GF-D8 (cell line): Measurements from ENCODE around the gene ASB13.

Source experiments
- DNase-seq: peaks from one replicate; lab custom pipeline; 2025; lab: John Stamatoyannopoulos, UW

Gene ASB13, protein sequence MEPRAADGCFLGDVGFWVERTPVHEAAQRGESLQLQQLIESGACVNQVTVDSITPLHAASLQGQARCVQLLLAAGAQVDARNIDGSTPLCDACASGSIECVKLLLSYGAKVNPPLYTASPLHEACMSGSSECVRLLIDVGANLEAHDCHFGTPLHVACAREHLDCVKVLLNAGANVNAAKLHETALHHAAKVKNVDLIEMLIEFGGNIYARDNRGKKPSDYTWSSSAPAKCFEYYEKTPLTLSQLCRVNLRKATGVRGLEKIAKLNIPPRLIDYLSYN

DNA sequence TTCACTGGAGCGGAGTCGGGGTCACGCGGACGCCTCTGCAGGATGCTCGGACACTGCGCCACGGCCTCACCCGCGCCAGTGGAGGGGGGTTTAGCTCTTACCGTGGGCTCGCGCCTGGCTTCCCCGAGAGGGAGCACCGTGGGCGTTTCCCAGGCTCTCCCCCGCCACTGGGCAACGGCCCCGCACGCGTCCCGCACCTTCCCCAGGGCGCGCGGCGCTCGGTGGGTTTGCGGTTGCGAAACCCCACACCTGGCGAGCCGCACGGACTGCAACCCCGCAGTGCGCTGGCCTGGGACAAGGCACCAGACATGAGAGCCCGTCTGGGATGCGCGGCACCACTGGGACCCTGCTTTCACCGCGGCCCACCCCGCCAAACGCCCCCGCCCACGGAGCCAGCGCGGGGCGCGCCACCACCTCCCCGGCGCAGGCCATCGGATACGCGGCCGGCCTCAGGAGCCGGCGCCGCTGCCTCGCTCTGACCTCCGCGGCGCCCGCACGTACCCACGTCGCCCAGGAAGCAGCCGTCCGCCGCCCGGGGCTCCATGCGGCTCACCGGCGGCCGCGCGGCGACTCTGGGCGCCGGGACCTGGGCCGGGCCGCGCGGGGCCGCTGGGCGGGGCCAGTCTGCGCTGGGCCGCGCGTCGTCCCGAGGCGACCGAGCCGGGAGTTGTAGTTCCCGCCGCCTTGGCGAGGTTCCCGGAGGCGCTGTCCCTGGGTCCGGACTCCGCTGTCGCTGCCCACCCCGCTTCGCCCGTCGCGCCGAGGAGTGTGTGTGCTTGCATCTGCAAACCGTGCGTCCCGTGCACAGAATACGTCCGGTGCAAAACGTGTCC lies at the start of gene ASB13:
ASB13 (minus strand) TSS at position 588 of the 833 bp plus-strand sequence; CDS start at position 544, 44 bp downstream.
- DNase-seq = peak; percentile 44

DNA sequence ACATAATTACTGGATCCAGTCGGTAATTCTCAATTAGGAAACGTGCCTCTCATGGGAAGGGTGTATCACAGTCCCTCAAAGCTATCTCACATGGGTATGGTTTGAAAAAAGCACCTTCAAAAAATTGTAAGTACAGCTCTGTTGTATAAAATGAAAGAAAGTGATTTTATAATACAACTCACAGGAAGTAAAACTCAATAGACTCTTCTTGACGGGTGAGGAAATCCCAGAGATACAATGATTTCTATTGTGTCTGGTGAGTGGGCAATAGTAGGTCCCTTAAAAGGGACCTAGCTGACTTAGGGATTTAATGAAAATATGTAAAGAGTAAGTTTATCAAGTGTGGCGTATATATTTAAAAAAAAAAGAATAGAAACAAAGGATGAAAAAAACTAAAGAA lies 45.2 kb upstream of the ASB13 start:
- no peak for DNase-seq

DNA sequence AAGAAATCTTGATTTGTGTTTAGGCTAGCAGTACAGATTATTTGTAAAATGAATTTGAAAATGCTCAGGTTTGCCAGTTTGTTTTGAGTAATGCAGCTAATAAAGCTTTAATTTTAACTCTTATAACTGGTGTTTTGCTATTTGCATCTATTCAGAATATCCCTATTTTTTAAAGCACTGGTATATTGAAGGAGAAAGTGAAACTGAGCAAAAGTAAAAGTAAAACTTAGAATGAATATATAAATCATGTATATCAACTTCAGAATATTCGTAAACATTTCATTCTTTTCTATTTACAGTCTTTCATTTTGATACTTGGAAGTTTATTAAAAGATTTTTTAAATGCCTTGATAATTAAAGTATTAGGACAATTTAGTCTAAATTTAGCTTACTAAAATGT lies 44.5 kb upstream of the ASB13 start:
- no peak for DNase-seq

DNA sequence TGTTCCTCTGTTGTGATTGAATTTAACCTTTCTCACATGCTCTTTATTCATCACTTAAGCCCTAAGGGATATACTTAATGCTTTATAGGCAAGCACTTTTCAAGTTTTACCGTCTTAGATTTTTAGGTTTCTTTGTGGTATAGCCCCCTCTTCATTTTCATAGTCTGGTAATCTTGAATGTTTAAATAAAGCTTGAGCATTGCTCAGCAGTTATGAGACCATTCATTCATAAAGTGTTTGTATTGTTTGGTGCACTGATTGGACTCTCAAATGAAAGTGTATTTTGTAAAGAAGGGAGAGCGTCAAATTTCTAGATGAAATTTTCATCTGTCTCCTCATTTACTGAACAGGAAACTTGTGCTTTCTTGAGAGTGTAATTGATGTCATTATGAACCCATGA lies 43.5 kb upstream of the ASB13 start:
- DNase-seq = no peak

DNA sequence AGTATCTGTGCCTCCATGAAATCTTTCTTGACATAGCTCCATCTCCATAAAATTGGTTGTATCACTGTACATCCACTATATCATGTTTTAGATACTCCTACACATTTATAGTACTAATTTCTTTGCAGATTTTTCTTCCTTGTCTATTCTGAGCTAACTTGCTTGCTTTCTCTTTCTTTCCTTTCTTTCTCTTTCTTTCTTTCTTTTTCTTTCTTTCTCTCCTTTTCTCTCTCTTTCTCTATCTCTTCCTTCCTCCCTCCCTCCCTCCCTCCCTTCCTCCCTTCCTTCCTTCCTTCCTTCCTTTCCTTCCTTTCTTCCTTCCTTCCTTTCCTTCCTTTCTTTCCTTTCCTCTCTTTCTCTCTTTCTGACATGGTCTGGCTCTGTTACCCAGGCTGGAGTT lies 42.0 kb upstream of the ASB13 start:
- no peak for DNase-seq

DNA sequence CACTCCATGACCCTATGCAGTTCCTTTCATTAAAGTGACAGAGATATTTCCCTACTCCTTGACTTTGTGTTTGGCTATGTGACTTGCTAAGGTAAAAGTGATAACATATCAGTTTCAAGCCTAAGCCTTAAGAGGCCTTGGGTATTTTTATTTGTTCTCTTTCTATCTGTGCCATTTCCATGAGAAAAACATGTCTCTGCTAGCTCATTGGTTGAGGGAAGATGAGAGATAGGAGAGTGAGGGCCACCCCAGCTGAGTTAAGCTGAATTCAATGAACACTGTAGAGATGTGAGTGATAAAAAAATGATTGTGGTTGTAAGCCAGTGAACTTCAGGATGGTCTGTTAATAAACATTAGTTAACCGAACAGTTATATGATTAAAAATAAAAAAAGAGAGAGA lies 31.7 kb upstream of the ASB13 start:
- no peak for DNase-seq

DNA sequence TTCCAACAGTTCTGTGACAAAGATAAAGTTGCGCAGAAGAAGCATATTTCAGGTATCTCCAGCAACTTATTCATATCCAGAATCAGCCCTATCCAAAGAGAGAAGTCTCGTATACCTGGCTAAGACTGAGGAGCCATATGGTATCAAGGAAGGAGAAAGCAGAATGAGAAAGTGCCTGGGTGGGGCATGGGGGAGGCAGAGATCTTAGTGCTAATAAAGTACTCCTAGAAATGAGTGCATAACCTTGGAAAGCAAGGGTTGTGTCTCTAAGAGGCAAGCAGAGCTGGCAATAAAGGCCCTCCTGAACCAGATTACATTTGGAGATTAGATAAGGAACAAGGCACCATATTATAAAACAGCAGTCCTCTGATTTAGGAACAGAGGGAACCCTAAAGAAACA lies 30.9 kb upstream of the ASB13 start:
- no peak for DNase-seq

DNA sequence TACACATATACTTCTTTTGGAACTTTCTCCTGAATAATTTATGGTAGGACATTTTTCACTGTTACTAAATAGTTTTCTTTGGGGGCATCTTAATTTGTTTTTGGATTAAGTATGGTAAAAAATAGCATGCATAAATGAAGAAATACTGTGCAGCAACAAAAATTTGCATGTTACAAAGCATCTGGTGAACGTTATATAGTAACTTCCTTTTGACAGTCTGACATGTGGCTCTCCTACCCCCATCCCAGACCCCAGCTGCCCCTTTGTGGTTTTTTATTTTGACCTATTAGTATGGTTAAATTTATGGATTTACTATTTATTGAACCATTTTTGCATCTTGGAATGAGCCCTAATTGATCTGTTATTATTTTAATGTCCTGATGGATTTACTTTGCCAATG lies 28.2 kb upstream of the ASB13 start:
- DNase-seq = peak; percentile 19

DNA sequence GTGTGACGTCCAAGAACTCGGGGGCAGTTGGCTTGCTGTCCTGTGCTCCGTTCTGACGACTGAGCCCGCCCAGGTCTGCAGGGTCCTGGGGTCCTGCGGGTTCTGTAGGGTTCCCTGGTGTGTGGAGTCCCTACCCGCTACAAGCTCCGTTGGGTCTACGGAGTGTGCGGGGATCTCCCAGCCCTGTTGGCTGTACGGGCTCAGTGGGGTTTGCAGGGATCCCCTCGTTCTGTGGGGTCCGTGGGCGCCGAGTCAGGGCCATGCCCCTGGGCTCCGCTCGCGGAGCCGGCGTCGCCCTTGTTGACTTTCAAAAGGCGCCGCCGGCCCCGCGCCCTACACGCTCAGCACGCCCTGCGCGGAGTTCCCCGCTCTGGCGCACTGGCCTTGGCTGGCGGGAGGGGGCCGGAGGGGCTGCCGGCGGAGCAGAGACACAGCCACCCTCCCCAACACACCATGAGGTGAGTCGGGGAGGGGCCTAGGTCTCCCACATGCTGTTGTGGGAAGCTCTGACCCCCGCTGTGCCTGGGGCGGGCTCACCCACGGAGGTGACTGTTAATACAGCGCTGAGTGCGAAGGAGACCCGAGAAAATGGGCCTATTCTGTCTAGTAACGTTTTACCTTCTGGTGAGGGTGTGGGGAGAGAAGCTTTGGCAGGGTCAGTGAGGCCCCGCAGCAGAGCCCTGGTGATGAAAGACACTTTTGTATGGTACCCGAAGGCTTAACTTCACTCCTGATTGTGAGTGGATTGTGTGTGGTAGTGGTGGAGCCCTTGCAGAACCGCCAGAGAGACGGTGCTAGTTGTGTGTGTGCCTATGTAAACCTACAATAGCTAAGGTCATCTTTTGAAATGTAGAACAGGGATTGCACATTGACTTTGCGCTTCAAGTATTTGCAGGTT lies 26.3 kb upstream of the ASB13 start:
- peak; percentile 51 for DNase-seq

DNA sequence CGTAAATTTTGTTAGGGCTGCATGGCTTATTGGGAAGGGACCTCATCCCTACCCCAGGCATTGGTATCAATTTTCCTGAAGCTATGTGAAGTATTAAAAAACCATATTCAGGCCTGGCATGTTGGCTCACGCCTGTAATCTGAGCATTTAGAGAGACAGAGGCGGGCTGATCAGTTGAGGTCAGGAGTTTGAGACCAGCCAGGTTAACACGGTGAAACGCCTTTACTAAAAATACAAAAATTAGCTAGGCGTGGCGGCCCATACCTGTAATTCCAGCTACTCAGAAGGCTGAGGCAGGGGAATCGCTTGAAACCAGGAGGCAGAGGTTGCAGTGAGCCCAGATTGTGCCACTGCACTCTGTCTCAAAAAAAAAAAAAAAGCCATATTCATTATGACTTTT lies 25.4 kb upstream of the ASB13 start:
- no peak for DNase-seq

DNA sequence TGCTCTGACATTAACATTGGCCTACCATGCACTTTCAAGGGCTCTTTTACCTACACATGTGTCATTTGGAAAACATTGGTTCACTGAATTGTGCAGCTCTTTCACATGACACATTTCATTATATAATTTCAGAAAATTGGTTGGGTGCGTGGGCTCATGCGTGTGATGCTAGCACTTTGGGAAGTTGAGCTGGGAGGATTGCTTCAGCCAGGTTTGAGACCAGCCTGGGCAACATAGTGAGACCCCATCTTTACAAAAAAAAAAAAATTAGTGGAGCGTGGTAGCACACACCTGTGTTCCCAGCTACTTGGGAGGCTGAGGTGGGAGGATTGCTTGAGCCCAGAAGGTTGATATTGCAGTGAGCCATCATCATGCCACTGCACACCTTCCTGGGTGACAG lies 22.2 kb upstream of the ASB13 start:
- DNase-seq = no peak

DNA sequence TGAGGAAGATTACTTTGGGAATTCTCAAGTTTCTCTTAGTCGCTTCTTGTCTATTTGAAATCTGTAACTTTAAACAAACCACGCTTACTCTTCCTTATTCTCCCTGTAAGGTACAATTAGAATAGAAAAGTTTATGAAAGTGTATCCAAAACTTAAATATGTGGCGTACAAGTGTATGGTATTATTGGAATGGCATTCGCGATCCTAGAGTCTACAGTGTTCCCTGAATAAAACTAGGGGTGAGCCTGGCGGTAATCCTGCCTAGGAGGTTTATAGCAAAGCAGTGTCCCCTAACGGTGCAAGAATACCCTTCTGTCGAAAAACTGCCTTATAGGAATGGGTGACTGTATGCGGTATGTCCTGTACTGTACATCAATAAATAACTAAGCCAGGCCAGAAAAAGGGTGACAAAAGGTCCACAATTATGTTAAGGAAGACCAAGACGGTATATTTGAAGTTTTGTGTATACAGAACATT lies 19.4 kb upstream of the ASB13 start:
- DNase-seq = no peak

DNA sequence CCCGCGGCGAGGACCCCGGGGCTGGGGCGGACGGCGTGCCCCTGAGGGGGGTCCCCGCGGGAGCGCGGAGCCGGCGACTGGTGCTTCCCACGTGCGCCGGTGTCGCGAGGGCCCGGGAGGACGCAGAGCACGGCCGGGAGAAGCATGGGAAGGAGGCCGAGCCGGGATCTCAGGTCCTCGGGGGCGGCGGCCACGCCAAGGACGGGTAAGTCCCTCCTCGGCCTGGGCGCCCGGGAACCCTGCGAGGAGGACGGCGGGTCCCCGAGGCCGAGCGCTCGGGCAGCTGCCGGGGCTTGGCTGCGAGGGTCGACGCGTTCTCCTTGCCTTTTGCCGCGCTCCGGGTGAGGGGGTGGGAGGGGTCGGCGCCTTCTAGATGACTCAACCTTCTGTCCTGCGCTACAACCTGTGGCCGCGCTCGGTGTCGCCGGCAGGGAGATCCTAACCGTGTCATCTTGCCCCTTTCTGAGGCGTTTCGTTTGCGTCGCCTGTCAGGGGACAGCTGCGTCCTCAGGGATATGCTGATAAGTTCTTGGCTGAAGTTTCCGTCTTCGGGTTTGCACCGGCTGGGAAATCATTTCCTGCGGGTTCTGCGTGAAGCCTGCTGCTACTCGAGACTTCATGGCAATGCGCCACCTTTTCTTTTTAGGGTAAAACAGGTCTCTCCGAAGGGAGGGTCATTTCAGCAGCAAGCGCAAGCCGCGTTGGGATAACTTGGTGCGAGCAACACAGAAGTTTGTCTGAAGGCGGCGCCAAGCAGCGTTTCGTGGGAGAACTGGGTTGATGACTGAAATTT lies 18.8 kb upstream of the ASB13 start:
- peak; percentile 51 for DNase-seq

DNA sequence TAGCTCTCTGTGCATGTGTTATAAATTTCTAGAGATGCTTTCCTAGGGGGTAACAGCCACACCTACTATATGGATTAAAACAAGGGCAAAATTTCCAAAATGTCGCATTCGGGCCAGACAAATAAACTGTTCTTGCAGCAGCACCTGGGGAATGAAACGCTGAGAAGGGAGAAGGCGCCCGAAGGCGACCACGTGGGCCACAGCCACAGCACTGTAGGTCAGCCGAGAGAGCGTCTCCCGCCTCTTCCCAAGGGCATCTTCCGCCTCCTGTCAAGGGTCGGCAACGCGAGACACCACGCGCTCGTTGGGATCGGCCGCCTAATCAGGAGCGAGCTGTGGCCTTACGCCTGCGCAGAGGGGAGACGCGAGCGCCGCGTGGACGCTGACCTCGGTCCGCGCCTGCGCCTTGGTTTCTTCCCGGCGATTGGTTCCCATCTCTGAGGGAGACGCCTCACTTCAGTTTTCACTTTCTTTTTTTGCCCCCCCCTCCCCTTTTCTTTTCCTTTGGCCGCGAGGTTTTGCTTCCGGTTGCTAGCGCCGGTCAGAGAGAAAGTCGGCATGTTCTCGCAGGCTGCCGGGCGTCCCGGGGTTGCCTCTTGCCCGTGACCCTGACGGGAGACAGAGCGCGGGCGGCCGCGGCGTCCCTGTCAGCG lies 18.0 kb upstream of the ASB13 start, which contains the start of gene TASOR2:
TASOR2 (plus strand) TSS at position 521 of the 653 bp plus-strand sequence. CDS start 35,805 bp downstream, outside the sequence.
- DNase-seq = peak; percentile 96

DNA sequence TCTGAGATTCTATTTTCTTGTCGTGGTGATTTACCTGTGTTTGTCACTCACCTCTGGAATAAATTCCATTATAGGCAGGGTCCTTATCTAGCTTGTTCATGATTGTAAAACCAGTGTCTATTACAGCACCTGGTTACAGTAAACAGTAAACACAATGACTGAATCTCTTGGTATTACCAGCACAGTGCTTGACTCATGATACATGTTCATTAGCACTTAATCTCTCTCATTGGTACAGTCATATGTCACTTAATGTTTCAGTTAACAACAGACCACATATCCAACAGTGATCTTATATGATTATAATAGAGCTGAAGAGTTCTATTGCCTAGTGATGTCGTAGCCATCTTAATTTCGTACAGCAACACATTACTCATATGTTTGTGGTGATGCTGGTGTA lies 16.7 kb upstream of the ASB13 start:
- no peak for DNase-seq

DNA sequence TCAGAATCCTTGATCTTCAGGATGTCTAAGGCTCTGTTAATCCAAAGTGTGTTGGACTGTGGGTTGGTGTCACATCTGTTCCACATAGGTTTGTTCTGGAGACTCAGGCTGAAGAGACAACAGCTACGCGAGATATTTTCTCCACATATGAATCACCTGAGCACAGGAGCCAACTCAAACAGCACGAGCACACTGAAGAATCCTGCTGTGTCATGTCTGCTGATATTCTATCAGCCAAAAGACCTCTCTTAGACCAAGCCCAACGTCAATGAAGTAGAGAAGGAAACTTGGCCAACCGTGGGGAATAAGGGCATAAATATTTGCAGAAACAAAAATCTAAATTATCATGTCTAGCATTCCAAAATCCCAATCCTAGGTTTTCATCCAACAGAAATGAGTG lies 15.5 kb upstream of the ASB13 start:
- no peak for DNase-seq

DNA sequence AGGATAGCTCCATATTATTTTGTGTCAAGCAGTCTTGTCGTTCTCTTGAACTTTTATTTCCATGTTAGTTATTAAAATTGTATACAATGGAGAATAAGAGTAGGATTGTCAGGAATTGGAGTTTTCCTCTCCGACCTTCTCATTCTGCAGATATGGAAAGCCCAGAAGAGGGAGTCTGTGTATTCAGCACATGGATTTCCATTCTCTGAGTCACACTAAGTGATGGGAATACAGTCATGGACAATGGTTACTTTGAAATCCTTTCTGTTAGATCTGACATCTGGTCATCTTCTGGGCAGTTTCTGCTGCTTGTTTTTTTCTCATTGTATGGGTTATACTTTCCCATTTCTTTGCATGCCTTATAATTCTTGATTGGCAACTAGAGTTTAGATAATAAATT lies 13.2 kb upstream of the ASB13 start:
- DNase-seq = no peak

DNA sequence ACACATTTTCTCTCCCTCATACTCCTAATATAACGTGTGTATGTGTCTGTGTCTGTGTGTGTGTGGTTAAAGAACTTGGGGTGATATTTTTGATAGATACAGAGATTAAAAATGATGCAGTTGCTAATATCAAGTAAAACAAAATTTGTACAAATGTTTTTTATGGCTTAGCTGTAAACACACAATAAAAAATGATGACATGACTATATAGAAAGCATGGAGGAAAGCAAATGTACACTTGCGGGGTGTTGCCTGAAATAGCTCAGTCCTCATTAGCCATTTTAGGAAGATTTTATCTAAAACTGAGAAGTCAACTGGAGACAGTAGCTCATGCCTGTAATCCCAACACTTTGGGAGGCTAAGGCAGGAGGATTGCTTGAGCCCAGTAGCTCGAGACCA lies 12.6 kb upstream of the ASB13 start:
- DNase-seq = no peak

DNA sequence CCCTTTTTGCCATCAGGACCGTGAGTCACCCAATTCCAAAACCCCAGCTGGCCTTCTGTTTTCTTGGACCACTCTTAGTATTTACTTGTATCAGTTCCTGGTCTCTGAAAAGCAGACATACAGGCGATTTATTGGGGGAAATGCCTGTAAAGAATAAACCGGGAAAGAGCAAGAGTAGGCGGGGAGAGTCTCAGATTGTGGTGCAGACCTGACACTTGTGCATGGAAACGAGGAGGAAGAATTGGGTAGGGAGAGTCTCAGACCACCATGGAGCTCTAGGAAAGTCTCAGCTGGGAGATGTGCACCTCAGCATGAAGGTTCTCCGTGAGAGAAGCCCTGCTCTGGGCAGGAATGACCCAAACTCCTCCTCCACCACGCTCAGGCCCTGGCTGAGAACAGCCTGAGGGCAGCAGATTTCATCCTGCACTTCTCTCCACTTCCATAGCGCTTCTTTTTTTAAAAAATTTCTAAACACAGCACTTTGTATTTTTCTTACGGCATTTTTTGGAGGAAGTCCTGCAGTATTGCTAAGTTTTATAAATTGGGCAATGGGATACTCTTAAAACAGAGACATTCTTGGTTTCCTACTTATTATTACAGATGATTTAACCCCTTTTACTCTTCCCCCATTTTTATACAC lies 12.1 kb upstream of the ASB13 start:
- no peak for DNase-seq

DNA sequence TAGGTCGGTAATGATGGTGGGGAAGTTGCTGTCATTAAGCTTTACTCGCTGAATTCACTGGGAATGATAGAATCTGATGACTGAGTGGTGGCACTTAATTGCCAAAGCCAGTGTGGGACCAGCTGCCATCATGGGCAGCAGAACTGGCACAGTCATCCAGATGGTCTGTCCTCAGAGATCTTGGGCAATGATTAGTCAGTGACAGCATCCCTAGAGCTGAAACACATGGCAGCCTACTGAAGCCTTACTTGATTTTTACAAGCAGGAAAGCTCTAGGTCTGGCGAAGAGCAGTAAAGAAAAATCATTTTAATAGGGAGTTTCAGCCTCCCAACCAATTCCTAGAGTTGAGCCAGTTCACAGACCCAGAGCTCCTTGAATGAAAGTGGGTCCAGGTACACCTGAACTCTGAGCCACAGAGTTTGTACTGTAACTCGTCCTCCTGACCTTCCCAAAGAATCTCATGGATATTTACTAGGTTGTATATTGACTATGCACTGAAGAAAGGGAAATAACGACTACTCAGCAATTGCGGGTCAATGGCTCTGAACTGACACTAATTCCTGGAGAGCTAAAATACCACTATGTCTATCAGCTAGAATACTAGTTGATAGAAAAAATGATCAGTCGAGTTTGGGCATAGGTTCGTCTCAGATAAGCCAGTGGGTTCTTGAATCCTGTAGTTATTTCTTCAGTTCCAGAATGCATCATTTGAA lies 4.4 kb upstream of the ASB13 start:
- no peak for DNase-seq
